Mesenchymal stem cell (in vitro differentiated cells and primary cell): Measurements from ENCODE around the gene CCDC38.

ENCODE experiments used
- DNase-seq: peaks from one replicate; pipeline ENCODE4 v3.0.0-alpha.2; 2013
- H2AFZ ChIP-seq: one replicate; pipeline ENCODE4 v1.6.1; 2013; ENCODE audit warnings: low read depth, mild to moderate bottlenecking, control low read depth, inconsistent platforms, low read length, moderate library complexity
- H2AK5ac ChIP-seq: 2 replicates; pipeline ENCODE4 v1.6.1; 2013; ENCODE audit warnings: low read length, moderate library complexity, mild to moderate bottlenecking, inconsistent platforms; ENCODE audit not compliant: severe bottlenecking
- H2BK120ac ChIP-seq: one replicate; pipeline ENCODE4 v1.6.1; 2013; ENCODE audit warnings: low read depth, mild to moderate bottlenecking, inconsistent platforms, low read length, moderate library complexity
- H2BK12ac ChIP-seq, 2 experiments: one replicate each; pipeline ENCODE4 v1.6.1; 2013; ENCODE audit warnings: inconsistent platforms in 2 of 2, low read length in 2 of 2, mild to moderate bottlenecking in 2 of 2, moderate library complexity in 2 of 2, control low read depth in 1 of 2
- H2BK15ac ChIP-seq: one replicate; pipeline ENCODE4 v1.6.1; 2013; ENCODE audit warnings: mild to moderate bottlenecking, low read depth, inconsistent platforms; ENCODE audit not compliant: poor library complexity, severe bottlenecking
- H2BK5ac ChIP-seq: 2 replicates; pipeline ENCODE4 v1.6.1; 2013; ENCODE audit warnings: low read depth, mild to moderate bottlenecking, low read length, control low read depth, inconsistent platforms; ENCODE audit not compliant: poor library complexity, severe bottlenecking
- H3K14ac ChIP-seq, 2 experiments: one replicate each; pipeline ENCODE4 v1.6.1; 2013; ENCODE audit warnings: inconsistent platforms in 2 of 2, low read length in 2 of 2, control low read depth in 1 of 2, mild to moderate bottlenecking in 1 of 2, moderate library complexity in 1 of 2
- H3K18ac ChIP-seq, 2 experiments: one replicate each; pipeline ENCODE4 v1.6.1; 2013; ENCODE audit warnings: inconsistent platforms in 2 of 2, low read length in 2 of 2, control low read depth in 1 of 2, low read depth in 1 of 2, mild to moderate bottlenecking in 1 of 2
- H3K23ac ChIP-seq, 2 experiments: one replicate each; pipeline ENCODE4 v1.6.1; 2013; ENCODE audit warnings: inconsistent platforms in 2 of 2, low read length in 2 of 2, mild to moderate bottlenecking in 2 of 2, moderate library complexity in 2 of 2, control low read depth in 1 of 2
- H3K27ac ChIP-seq: 2 replicates; pipeline ENCODE4 v1.5.1; 2013; ENCODE audit warnings: mild to moderate bottlenecking, moderate library complexity, low read length, control low read depth, inconsistent platforms; ENCODE audit not compliant: poor library complexity, severe bottlenecking
- H3K27me3 ChIP-seq, 2 experiments: 2 replicates each; pipeline versions ENCODE4 v1.6.1 to v1.7.0; 2013; ENCODE audit warnings: low read length in 2 of 2, mild to moderate bottlenecking in 2 of 2, moderate library complexity in 2 of 2, control low read depth in 1 of 2, inconsistent platforms in 1 of 2; ENCODE audit not compliant: control insufficient read depth in 1 of 2, insufficient read depth in 1 of 2
- H3K36me3 ChIP-seq, 2 experiments: 2 replicates each; pipeline versions ENCODE4 v1.6.1 to v1.7.0; 2013; ENCODE audit warnings: low read length in 2 of 2, control low read depth in 1 of 2, inconsistent platforms in 1 of 2, low read depth in 1 of 2, mild to moderate bottlenecking in 1 of 2; ENCODE audit not compliant: insufficient read depth in 2 of 2, control insufficient read depth in 1 of 2
- H3K4ac ChIP-seq, 2 experiments: one replicate each; pipeline ENCODE4 v1.6.1; 2013; ENCODE audit warnings: inconsistent platforms in 2 of 2, low read length in 2 of 2, mild to moderate bottlenecking in 2 of 2, moderate library complexity in 2 of 2, control low read depth in 1 of 2, low read depth in 1 of 2
- H3K4me1 ChIP-seq: 2 replicates; pipeline ENCODE4 v1.6.1; 2013; ENCODE audit warnings: low read depth, low read length, control low read depth; ENCODE audit not compliant: control insufficient read depth, insufficient read depth
- H3K4me2 ChIP-seq: 2 replicates; pipeline ENCODE4 v1.6.1; 2013; ENCODE audit warnings: low read length, mild to moderate bottlenecking, inconsistent platforms; ENCODE audit not compliant: poor library complexity, severe bottlenecking
- H3K4me3 ChIP-seq, 2 experiments: 2 replicates each; pipeline versions ENCODE4 v1.5.1 to v1.7.0; 2013; ENCODE audit warnings: low read length in 2 of 2, mild to moderate bottlenecking in 2 of 2, control low read depth in 1 of 2, low read depth in 1 of 2; ENCODE audit not compliant: insufficient read depth in 1 of 2
- H3K79me1 ChIP-seq: replicated peaks from 2 replicates; pipeline ENCODE4 v1.6.1; 2013; ENCODE audit warnings: mild to moderate bottlenecking, control low read depth, low read length, inconsistent platforms; ENCODE audit not compliant: poor library complexity, severe bottlenecking
- H3K9ac ChIP-seq: 2 replicates; pipeline ENCODE4 v1.7.0; 2013; ENCODE audit warnings: mild to moderate bottlenecking, low read length, moderate library complexity
- H3K9me3 ChIP-seq: 2 replicates; pipeline ENCODE4 v1.7.0; 2013; ENCODE audit warnings: mild to moderate bottlenecking, low read length; ENCODE audit not compliant: control insufficient read depth
- H4K8ac ChIP-seq: one replicate; pipeline ENCODE4 v1.6.1; 2013; ENCODE audit warnings: inconsistent platforms, mild to moderate bottlenecking, low read length, moderate library complexity
- H4K91ac ChIP-seq: one replicate; pipeline ENCODE4 v1.6.1; 2013; ENCODE audit warnings: mild to moderate bottlenecking, low read length, inconsistent platforms
- WGBS: methylation state at CpG from one replicate; pipeline ENCODE4 v1.1.7; 2013; ENCODE audit warnings: mixed read lengths; 5-methylcytosine and 5-hydroxymethylcytosine counted together

The CCDC38 gene

DNA sequence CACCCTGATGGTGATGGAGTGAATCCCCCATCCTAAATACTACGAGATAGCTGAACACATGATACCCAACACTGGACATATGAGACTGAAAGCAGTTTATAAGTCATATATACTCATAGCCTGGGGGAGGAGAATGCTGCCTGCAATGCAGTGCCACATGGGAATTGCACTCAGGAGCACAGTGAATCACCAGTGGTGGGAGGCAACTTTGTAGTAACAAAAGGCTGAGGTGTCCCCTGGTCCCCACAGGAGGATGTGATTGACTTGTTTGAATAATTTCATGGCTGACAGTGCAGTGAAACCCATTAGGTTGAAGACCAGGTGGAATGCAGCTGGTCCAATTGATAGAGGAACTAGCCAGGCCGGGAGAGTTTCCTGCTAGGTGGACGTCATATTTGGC lies 20.2 kb downstream of the CCDC38 start:
- Histone ChIP-seq H4K91ac (no peak overlapping the region), H2BK12ac (no peak overlapping the region), H3K4me3 (no peak overlapping the region), H4K8ac (no peak overlapping the region), H3K9me3 (no peaks in the 10 kb centered on the region), H3K4me1 (no peaks in the 10 kb centered on the region), H3K36me3 (no peaks in the 10 kb centered on the region), H2BK120ac (no peak overlapping the region), H2BK5ac (no peak overlapping the region), H3K14ac (peak overlapping the region in 1 of 2 experiments; percentile 20), H3K23ac (no peak overlapping the region), H3K27ac (no peak overlapping the region), H3K79me1 (no peaks in the 10 kb centered on the region), H3K4me2 (no peak overlapping the region), H3K4ac (no peak overlapping the region), H2AFZ (no peak overlapping the region), H2AK5ac (no peak overlapping the region), H3K9ac (no peak overlapping the region), H2BK15ac (no peak overlapping the region), H3K18ac (no peak overlapping the region), H3K27me3 (peaks cover 5 to 8% of the 10 kb centered on the region in 2 experiments)
- no peak for DNase-seq
- 55% methylated on average over 2 of the region's 3 CpGs for WGBS

DNA sequence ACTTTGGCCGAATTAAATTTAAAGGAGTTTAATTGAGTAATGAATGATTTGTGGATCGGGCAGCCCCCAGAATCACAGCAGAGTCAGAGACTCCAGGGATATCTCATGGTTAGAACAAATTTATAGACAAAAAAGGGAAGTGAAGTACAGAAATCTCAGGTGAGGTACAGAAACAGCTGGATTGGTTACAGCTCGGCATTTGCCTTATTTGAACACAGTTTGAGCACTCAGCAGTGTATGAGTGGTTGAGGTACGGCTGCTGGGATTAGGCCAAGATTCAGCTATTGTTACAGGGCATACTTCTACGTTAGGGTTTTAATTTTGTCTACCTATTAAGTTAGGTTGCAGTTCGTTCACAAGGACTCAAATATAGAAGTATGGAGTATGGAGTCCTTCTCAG lies 23.3 kb downstream of the CCDC38 start:
- no peak overlapping the region for H3K14ac ChIP-seq
- H3K4ac ChIP-seq, result no peak overlapping the region

DNA sequence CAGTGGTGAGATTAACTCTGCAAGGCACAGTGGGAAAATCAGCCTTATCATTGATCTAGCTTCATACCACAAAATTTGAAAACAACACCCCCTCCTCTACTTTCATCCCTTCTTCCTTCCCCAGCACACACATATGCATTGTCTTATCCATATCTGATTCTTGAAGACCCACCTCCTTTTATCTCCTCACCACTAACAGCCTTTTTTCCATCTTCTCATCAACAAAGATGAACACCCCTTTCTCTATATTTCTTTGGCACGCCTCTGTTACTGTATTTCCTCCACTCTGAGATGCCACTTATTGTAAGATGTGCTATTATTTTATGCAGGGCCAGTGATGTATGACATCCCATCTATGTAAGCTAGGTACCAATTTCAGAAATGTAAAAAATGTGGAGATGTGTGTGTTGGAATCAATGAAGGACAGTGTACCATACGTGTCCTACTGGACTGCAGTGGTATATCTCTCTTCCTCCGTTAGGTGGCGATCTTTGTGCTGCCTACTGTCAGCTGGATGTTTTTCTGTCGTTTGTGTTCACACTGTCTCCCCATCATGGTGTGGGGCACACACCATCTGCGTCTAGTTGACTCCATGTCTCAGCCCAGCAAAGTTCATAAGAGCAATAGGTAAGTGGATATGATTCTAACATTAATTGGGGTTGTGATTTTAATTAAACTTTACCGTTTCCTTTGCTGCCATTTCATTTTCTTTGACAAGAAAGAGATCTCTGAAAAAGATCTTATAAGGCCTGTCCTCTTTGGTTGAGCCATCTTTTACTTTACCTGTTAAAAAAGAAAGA lies 24.0 kb downstream of the CCDC38 start:
- H3K9me3 ChIP-seq, result no peaks in the 10 kb centered on the region
- H3K4ac ChIP-seq, result no peak overlapping the region
- no peak overlapping the region for H3K4me2 ChIP-seq
- no peak overlapping the region for H4K8ac ChIP-seq
- H3K27me3 ChIP-seq, result peaks cover 11 to 17% of the 10 kb centered on the region in 2 experiments
- H3K14ac ChIP-seq, result no peak overlapping the region
- no peak overlapping the region for H2BK15ac ChIP-seq
- no peak overlapping the region for H3K9ac ChIP-seq
- no peaks in the 10 kb centered on the region for H3K4me1 ChIP-seq
- H4K91ac ChIP-seq, result no peak overlapping the region
- H2BK5ac ChIP-seq, result no peak overlapping the region
- H3K23ac ChIP-seq, result no peak overlapping the region
- no peaks in the 10 kb centered on the region for H3K79me1 ChIP-seq
- no peak overlapping the region for H2BK120ac ChIP-seq
- WGBS, result 3% methylated on average over 4 of the region's 7 CpGs
- H3K36me3 ChIP-seq, result no peaks in the 10 kb centered on the region
- no peak overlapping the region for H3K27ac ChIP-seq
- DNase-seq, result peak; percentile 59
- no peak overlapping the region for H2AK5ac ChIP-seq
- H3K4me3 ChIP-seq, result no peak overlapping the region
- no peak overlapping the region for H2AFZ ChIP-seq
- no peak overlapping the region for H3K18ac ChIP-seq
- no peak overlapping the region for H2BK12ac ChIP-seq

More for the DNA sequence above, 23.3 kb downstream of the CCDC38 start:
- H2BK120ac ChIP-seq, result no peak overlapping the region
- no peak overlapping the region for H2BK5ac ChIP-seq
- no peak overlapping the region for H4K8ac ChIP-seq
- 90% methylated on average over 5 of the region's 6 CpGs for WGBS
- no peak overlapping the region for H2BK15ac ChIP-seq
- no peaks in the 10 kb centered on the region for H3K4me1 ChIP-seq
- peaks cover 11 to 17% of the 10 kb centered on the region in 2 experiments for H3K27me3 ChIP-seq
- no peaks in the 10 kb centered on the region for H3K9me3 ChIP-seq
- H2AK5ac ChIP-seq, result no peak overlapping the region
- no peak overlapping the region for H3K18ac ChIP-seq
- no peak overlapping the region for H4K91ac ChIP-seq
- H3K23ac ChIP-seq, result no peak overlapping the region
- H2BK12ac ChIP-seq, result no peak overlapping the region
- DNase-seq, result no peak
- no peak overlapping the region for H3K4me2 ChIP-seq
- no peaks in the 10 kb centered on the region for H3K36me3 ChIP-seq
- no peak overlapping the region for H3K27ac ChIP-seq
- H3K4me3 ChIP-seq, result no peak overlapping the region
- H3K79me1 ChIP-seq, result no peaks in the 10 kb centered on the region
- H2AFZ ChIP-seq, result no peak overlapping the region
- no peak overlapping the region for H3K9ac ChIP-seq

- Histone ChIP-seq H2AK5ac (no peak overlapping the region), H3K4me2 (no peak overlapping the region), H3K4me1 (peaks cover 2% of the 10 kb centered on the region), H3K36me3 (no peaks in the 10 kb centered on the region), H2BK15ac (no peak overlapping the region), H3K9me3 (no peaks in the 10 kb centered on the region), H3K23ac (no peak overlapping the region), H4K91ac (no peak overlapping the region), H3K27ac (no peak overlapping the region), H4K8ac (no peak overlapping the region), H3K79me1 (no peaks in the 10 kb centered on the region), H3K18ac (no peak overlapping the region), H2AFZ (no peak overlapping the region), H2BK12ac (no peak overlapping the region), H2BK5ac (no peak overlapping the region), H3K14ac (no peak overlapping the region), H2BK120ac (no peak overlapping the region), H3K9ac (no peak overlapping the region), H3K27me3 (peaks cover 0 to 6% of the 10 kb centered on the region in 2 experiments), H3K4ac (no peak overlapping the region), H3K4me3 (no peak overlapping the region)
- no peak for DNase-seq
- 87% methylated on average over 3 of the region's 3 CpGs for WGBS
Observed at GRCh38 chr12:95909871-95910270, 32.5 kb downstream of the CCDC38 start.
